Kidney (tissue), 14 donors: ENCODE measurements around the gene RANBP3. TPM values are rescaled to one million over a fixed set of nuclear protein-coding genes. Genes with fewer than 3 reads are reported as not detected.

Experiments
- DNase-seq, 5 donors: peaks; one replicate each; pipeline ENCODE4 v3.0.0-alpha.2; 2013 to 2020
- FAIRE-seq: peaks from 2 replicates; lab custom pipeline; 2012; peaks lifted over from hg19 to GRCh38; lab: Jason Lieb, UNC
- H3K27ac ChIP-seq, 2 donors: one replicate each; pipeline ENCODE4 v1.7.0; 2013; ENCODE audit warnings: low read depth in 2 of 2, low read length in 2 of 2, inconsistent platforms in 1 of 2
- H3K27me3 ChIP-seq: one replicate; pipeline ENCODE4 v1.7.1; 2013; ENCODE audit warnings: low read length, inconsistent platforms; ENCODE audit not compliant: control insufficient read depth, insufficient read depth
- H3K36me3 ChIP-seq, 3 donors: one replicate each; pipeline versions ENCODE4 v1.7.0 to v1.7.1; 2013; ENCODE audit warnings: low read length in 3 of 3, control low read depth in 1 of 3, inconsistent platforms in 1 of 3; ENCODE audit not compliant: insufficient read depth in 3 of 3, control insufficient read depth in 2 of 3
- H3K4me1 ChIP-seq, 3 donors: one replicate each; pipeline versions ENCODE4 v1.7.0 to v1.7.1; 2013; ENCODE audit warnings: low read length in 3 of 3, inconsistent platforms in 1 of 3, low read depth in 1 of 3; ENCODE audit not compliant: control insufficient read depth in 2 of 3, insufficient read depth in 2 of 3
- H3K4me3 ChIP-seq, 3 donors: one replicate each; pipeline versions ENCODE4 v1.7.0 to v1.8.1; 2013; ENCODE audit warnings: low read length in 3 of 3, control low read depth in 1 of 3, inconsistent platforms in 1 of 3
- H3K9ac ChIP-seq, 3 donors: one replicate each; pipeline versions ENCODE4 v1.7.0 to v1.7.1; 2013; ENCODE audit warnings: low read length in 3 of 3, control low read depth in 1 of 3, inconsistent platforms in 1 of 3
- H3K9me3 ChIP-seq, 3 donors: one replicate each; pipeline versions ENCODE4 v1.7.0 to v1.7.1; 2013; ENCODE audit warnings: low read length in 3 of 3, control low read depth in 1 of 3, inconsistent platforms in 1 of 3; ENCODE audit not compliant: control insufficient read depth in 2 of 3, insufficient read depth in 1 of 3
- intact Hi-C: fragments of 100-400 bp; cut with DNase I; formaldehyde crosslinking; loops from one replicate; pipeline ENCODE4 v1.11.1; 2022
- polyA plus RNA-seq: library from polyadenylated mRNA; stranded (reverse); fragments of 350-450 nt; fragmentation: Illumina TruSeq; extraction: RNeasy Lipid Tissue Mini Kit (QIAGEN cat#74804); gene quantifications from one replicate; pipeline ENCODE4 v1.2.3, GENCODE V29; 2014; ENCODE audit warnings: low read depth, low replicate concordance; ENCODE audit not compliant: insufficient read depth
- total RNA-seq: library from RNA; stranded (reverse); fragmentation: NEBNext Ultra II Directional; extraction: Animal tissue kit (Norgen Biotek cat#: 25700); gene quantifications from one replicate; pipeline ENCODE4 v1.2.1, GENCODE V29; 2021
- TF ChIP-seq, protein P1 (sequence below): IDR thresholded peaks from 3 replicates; pipeline ENCODE4 v1.5.1; 2012; ENCODE audit warnings: mild to moderate bottlenecking, moderate library complexity, borderline replicate concordance; ENCODE audit not compliant: insufficient read depth; ENCODE audit errors: extremely low read depth
- donor health status: control.
- donor health status: control.
- donor health status: control.
- donor health status: control.
- donor health status: control.
- donor health status: DM: yes; HTN: yes; CAD: no.
- donor health status: Normal renal cell carcinoma (clear cell type).

The RANBP3 gene
- total and polyA plus RNA-seq, 2 donors from 2014 or later, result 33.7 to 69.7 TPM

DNA sequence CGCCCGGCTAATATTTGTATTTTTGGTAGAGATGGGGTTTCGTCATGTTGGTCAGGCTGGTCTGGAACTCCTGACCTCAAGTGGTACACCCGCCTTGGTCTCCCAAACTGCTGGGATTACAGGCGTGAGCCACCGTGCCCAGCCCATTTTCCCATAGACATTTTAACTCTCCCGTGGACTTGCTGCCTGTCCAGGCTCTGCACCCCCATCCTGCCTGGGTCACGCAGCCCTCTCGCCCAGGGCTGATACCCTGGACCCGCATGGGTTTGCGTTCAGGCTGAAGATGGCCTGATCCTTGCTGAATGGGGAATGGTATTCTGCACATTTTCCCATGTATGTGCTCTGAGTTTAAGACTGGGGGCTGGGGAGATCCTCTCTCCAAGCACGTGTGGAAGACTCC, 46.0 kb upstream of the RANBP3 start:
- Histone ChIP-seq H3K36me3 (no peaks in the 10 kb centered on the region), H3K27me3 (no peaks in the 10 kb centered on the region), H3K4me1 (peaks cover 0 to 3% (median 0%) of the 10 kb centered on the region in 3 donors), H3K4me3 (no peak overlapping the region), H3K27ac (no peak overlapping the region), H3K9ac (no peak overlapping the region), H3K9me3 (no peaks in the 10 kb centered on the region)
- intact Hi-C loops, result no loop called here
- TF ChIP-seq, protein P1, sequence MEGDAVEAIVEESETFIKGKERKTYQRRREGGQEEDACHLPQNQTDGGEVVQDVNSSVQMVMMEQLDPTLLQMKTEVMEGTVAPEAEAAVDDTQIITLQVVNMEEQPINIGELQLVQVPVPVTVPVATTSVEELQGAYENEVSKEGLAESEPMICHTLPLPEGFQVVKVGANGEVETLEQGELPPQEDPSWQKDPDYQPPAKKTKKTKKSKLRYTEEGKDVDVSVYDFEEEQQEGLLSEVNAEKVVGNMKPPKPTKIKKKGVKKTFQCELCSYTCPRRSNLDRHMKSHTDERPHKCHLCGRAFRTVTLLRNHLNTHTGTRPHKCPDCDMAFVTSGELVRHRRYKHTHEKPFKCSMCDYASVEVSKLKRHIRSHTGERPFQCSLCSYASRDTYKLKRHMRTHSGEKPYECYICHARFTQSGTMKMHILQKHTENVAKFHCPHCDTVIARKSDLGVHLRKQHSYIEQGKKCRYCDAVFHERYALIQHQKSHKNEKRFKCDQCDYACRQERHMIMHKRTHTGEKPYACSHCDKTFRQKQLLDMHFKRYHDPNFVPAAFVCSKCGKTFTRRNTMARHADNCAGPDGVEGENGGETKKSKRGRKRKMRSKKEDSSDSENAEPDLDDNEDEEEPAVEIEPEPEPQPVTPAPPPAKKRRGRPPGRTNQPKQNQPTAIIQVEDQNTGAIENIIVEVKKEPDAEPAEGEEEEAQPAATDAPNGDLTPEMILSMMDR, result no peak
- peak in 1 of 5 donors; percentile 50 for DNase-seq
- FAIRE-seq, result no peak

DNA sequence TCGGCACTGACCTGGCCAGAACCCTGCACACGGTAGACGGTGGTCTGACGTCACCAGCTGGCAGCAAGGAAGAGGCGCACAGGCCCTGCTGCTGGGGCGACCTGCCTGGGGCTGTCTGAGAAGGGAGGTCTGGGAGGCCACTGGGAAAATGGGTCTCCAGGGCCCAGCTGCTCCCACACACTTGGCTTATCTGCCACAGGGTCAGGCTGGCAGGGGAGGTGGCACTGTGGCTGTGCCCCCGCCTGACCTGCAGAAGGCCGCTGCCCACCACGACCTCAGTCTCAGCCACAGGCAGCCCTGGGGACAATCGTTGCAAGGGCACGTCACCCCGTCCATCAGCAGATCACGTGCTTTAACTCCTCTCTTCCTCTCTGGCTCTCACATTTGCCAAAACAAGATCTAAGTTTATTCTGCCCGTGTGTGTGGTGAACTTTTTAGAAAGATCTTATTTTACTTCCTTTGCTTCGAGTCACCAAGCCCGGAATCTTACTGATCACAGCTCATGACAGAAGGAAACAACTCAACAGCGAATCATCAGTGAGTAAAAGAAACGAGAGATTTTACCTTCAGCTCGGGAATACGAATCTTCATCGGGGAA, 45.2 kb upstream of the RANBP3 start:
- intact Hi-C loops, result no loop called here
- H3K4me1 ChIP-seq, result peaks cover 0 to 3% (median 0%) of the 10 kb centered on the region in 3 donors
- H3K4me3 ChIP-seq, result no peak overlapping the region
- FAIRE-seq, result no peak
- no peak overlapping the region for H3K27ac ChIP-seq
- H3K27me3 ChIP-seq, result no peaks in the 10 kb centered on the region
- TF ChIP-seq, protein P1, result no peak
- no peaks in the 10 kb centered on the region for H3K9me3 ChIP-seq
- DNase-seq, result peak in 2 of 5 donors; percentile 13 to 70
- H3K9ac ChIP-seq, result no peak overlapping the region
- H3K36me3 ChIP-seq, result no peaks in the 10 kb centered on the region

GRCh38 chr19:6022570-6023064, 44.7 kb upstream of the RANBP3 start:
- Histone ChIP-seq H3K27me3 (no peaks in the 10 kb centered on the region), H3K4me1 (peaks cover 0 to 3% (median 0%) of the 10 kb centered on the region in 3 donors), H3K27ac (no peak overlapping the region), H3K9ac (no peak overlapping the region), H3K9me3 (no peaks in the 10 kb centered on the region), H3K4me3 (no peak overlapping the region), H3K36me3 (no peaks in the 10 kb centered on the region)
- intact Hi-C loops, result no loop called here
- no peak for FAIRE-seq
- no peak for DNase-seq
- TF ChIP-seq, protein P1, result no peak
